NT2/D1 (cell line): ENCODE data around the gene STX16.

ENCODE experiments used
- SUZ12 ChIP-seq: IDR thresholded peaks from 2 replicates; pipeline ENCODE4 v1.6.1; 2011; ENCODE audit not compliant: insufficient read length, insufficient read depth; ENCODE audit errors: extremely low read depth
- YY1 ChIP-seq: IDR thresholded peaks from 2 replicates; pipeline ENCODE4 v1.6.1; 2011; ENCODE audit not compliant: insufficient read length, insufficient read depth
- ZNF274 ChIP-seq: IDR thresholded peaks from 2 replicates; pipeline ENCODE4 v1.6.1; 2011; ENCODE audit warnings: mild to moderate bottlenecking, low read depth, low read length

DNA sequence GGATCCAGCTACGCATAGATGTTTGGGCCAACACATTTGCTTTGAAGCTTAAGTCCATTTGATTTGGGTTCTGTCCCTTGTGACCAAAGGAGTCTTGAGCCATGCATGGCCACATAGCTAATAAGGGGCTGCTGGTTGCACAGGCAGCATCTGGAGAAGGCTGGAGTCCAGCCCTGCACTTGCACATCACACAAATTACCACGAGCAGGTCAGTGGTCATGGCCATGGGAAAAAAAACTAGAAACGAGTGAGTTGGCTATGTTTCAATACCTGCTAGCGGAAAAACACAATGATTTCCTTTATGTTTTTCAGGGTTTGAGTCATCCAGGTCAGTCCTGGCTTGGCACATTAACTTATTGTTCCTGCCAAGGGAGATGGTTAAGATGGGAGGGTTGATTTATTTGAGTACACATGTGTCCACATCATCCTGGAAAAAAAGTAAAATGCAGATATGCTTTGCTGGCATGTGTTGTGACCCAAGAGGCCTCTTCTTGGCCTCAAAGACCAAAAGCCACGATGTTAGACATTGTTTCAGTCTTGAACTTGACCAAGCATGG lies 5.6 kb upstream of the STX16 start:
- no peak for TF ChIP-seq YY1
- TF ChIP-seq ZNF274, result no peak
- TF ChIP-seq SUZ12, result no peak
